Measurements from ENCODE around the gene C2CD3. TPM values are rescaled to one million over a fixed set of nuclear protein-coding genes. Genes with fewer than 3 reads are reported as not detected.

Gene C2CD3
- total and polyA plus RNA-seq, 9 of the 15 experiments (the other 6 are each of a cell fraction or from before 2014, with no cell fraction given), result 4.4 to 20.2 (median 15.4) TPM

GRCh38 chr11:74170694-74171629 lies at the start of gene C2CD3, which contains the start of gene PPME1 (continued):
- TF ChIP-seq NCOA6 (IDR thresholded peaks at IDR 0.05), result no peak
- TF ChIP-seq SP1 (CRISPR knock-in tag; IDR thresholded peaks at IDR 0.05), result peak; percentile 90
- TF ChIP-seq, protein P1, sequence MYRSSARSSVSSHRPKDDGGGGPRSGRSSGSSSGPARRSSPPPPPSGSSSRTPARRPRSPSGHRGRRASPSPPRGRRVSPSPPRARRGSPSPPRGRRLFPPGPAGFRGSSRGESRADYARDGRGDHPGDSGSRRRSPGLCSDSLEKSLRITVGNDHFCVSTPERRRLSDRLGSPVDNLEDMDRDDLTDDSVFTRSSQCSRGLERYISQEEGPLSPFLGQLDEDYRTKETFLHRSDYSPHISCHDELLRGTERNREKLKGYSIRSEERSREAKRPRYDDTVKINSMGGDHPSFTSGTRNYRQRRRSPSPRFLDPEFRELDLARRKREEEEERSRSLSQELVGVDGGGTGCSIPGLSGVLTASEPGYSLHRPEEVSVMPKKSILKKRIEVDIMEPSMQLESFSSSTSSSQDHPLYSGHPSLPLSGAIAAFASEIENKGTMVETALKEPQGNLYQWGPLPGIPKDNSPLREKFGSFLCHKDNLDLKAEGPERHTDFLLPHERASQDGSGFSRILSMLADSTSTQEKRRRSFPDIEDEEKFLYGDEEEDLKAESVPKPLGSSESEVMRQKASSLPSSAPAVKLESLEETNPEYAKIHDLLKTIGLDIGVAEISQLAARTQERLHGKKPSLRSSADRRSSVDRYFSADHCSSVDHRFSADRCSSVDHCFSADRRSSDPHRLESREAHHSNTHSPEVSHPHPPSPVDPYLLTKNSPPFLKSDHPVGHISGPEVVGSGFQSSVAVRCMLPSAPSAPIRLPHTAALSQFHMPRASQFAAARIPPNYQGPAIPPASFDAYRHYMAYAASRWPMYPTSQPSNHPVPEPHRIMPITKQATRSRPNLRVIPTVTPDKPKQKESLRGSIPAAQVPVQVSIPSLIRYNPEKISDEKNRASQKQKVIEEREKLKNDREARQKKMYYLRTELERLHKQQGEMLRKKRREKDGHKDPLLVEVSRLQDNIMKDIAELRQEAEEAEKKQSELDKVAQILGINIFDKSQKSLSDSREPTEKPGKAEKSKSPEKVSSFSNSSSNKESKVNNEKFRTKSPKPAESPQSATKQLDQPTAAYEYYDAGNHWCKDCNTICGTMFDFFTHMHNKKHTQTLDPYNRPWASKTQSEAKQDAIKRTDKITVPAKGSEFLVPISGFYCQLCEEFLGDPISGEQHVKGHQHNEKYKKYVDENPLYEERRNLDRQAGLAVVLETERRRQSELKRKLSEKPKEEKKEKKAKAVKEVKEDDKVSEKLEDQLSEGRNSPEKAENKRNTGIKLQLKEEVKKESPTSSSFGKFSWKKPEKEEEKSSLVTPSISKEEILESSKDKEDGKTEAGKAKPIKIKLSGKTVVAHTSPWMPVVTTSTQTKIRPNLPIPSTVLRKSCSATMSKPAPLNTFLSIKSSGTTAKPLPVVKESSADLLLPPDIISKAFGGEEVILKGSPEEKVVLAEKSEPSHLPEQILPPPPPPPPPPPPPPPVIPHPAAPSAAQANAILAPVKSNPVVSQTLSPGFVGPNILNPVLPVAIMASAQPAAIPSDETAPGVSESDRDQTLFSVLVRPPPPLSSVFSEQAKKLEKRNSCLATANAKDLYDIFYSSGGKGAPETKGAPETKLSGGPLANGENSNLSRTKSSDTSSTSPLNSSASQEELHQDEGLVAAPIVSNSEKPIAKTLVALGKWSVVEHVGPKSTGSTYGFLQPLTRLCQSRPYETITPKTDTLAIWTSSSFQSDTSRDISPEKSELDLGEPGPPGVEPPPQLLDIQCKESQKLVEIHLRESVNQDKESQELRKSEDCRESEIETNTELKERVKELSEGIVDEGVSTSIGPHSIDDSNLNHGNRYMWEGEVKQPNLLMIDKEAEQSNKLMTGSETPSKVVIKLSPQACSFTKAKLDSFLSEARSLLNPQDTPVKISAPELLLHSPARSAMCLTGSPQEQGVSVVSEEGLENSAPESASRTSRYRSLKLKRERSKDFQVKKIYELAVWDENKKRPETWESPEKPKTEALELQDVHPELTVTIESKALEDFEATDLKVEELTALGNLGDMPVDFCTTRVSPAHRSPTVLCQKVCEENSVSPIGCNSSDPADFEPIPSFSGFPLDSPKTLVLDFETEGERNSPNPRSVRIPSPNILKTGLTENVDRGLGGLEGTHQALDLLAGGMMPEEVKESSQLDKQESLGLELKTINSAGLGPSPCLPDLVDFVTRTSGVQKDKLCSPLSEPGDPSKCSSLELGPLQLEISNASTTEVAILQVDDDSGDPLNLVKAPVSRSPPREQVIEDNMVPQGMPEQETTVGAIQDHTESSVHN (IDR thresholded peaks at IDR 0.05; ENCODE audit: borderline replicate concordance in 1 of 2, low read depth in 1 of 2), result no peak
- TF ChIP-seq, protein P2, sequence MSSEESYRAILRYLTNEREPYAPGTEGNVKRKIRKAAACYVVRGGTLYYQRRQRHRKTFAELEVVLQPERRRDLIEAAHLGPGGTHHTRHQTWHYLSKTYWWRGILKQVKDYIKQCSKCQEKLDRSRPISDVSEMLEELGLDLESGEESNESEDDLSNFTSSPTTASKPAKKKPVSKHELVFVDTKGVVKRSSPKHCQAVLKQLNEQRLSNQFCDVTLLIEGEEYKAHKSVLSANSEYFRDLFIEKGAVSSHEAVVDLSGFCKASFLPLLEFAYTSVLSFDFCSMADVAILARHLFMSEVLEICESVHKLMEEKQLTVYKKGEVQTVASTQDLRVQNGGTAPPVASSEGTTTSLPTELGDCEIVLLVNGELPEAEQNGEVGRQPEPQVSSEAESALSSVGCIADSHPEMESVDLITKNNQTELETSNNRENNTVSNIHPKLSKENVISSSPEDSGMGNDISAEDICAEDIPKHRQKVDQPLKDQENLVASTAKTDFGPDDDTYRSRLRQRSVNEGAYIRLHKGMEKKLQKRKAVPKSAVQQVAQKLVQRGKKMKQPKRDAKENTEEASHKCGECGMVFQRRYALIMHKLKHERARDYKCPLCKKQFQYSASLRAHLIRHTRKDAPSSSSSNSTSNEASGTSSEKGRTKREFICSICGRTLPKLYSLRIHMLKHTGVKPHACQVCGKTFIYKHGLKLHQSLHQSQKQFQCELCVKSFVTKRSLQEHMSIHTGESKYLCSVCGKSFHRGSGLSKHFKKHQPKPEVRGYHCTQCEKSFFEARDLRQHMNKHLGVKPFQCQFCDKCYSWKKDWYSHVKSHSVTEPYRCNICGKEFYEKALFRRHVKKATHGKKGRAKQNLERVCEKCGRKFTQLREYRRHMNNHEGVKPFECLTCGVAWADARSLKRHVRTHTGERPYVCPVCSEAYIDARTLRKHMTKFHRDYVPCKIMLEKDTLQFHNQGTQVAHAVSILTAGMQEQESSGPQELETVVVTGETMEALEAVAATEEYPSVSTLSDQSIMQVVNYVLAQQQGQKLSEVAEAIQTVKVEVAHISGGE (CRISPR knock-in tag; IDR thresholded peaks at IDR 0.05), result peak; percentile 58 to 96 (median 78); a peak in 5 of 6 replicates
- no peak for TF ChIP-seq IRF9 (tag; IDR thresholded peaks at IDR 0.05)
- TF ChIP-seq GTF2F1 (IDR thresholded peaks at IDR 0.05; ENCODE audit: low read depth, low read length), result no peak
- no peak for TF ChIP-seq SRSF3 (IDR thresholded peaks at IDR 0.05; ENCODE audit: insufficient read depth, low read length)
- peak; percentile 99 for TF ChIP-seq NRF1 (conservative IDR thresholded peaks at IDR 0.05 in 1 of 2, IDR thresholded peaks at IDR 0.05 in 1 of 2)
- no peak for TF ChIP-seq BHLHE40 (IDR thresholded peaks at IDR 0.05; ENCODE audit: low read length)
- TF ChIP-seq ZNF785 (CRISPR knock-in tag; IDR thresholded peaks at IDR 0.05), result no peak
- TF ChIP-seq, protein P3, sequence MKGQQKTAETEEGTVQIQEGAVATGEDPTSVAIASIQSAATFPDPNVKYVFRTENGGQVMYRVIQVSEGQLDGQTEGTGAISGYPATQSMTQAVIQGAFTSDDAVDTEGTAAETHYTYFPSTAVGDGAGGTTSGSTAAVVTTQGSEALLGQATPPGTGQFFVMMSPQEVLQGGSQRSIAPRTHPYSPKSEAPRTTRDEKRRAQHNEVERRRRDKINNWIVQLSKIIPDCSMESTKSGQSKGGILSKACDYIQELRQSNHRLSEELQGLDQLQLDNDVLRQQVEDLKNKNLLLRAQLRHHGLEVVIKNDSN (CRISPR knock-in tag; IDR thresholded peaks at IDR 0.05), result peak; percentile 55
- TF ChIP-seq JUNB (CRISPR knock-in tag; conservative IDR thresholded peaks at IDR 0.05), result no peak
